H1 (cell line): Measurements from ENCODE around the gene RAB36. TPM values are rescaled to one million over a fixed set of nuclear protein-coding genes. Genes with fewer than 3 reads are reported as not detected.

Experiments
- CTCF ChIA-PET: fragments of 300-600 bp; sonication (Branson Sonifier 250); formaldehyde crosslinking; loops from one replicate; lab custom pipeline; 2021; ENCODE audit not compliant: partially characterized antibody; lab: Charles Lee
- POLR2A ChIA-PET: fragments of 300-600 bp; sonication (Branson Sonifier 250); formaldehyde crosslinking; loops from one replicate; lab custom pipeline; 2021; ENCODE audit warnings: inconsistent platforms; ENCODE audit not compliant: partially characterized antibody; lab: Charles Lee
- DNase-seq, 2 experiments: peaks; one replicate each; pipeline versions ENCODE4 v3.0.0 to v3.0.0-alpha.2; 2010 to 2022; ENCODE audit warnings: low spot score in 2 of 2, low read depth in 1 of 2, mixed read lengths in 1 of 2
- FAIRE-seq: peaks from 2 replicates; lab custom pipeline; 2011; peaks lifted over from hg19 to GRCh38; lab: Jason Lieb, UNC
- H2AFZ ChIP-seq: 2 replicates; pipeline ENCODE4 v1.8.1; 2012; ENCODE audit warnings: low read length, inconsistent platforms
- H2AK5ac ChIP-seq: 2 replicates; pipeline ENCODE4 v1.6.1; 2013; ENCODE audit warnings: low read depth, low read length
- H2BK120ac ChIP-seq: replicated peaks from 2 replicates; pipeline ENCODE3; 2013; ENCODE audit warnings: low read depth, low read length, inconsistent platforms
- H2BK12ac ChIP-seq: 2 replicates; pipeline ENCODE4 v1.6.1; 2013; ENCODE audit warnings: low read depth, low read length
- H2BK15ac ChIP-seq: 2 replicates; pipeline ENCODE4 v1.6.1; 2013; ENCODE audit warnings: low read length
- H2BK20ac ChIP-seq: 2 replicates; pipeline ENCODE4 v1.6.1; 2013; ENCODE audit warnings: low read length
- H2BK5ac ChIP-seq: 2 replicates; pipeline ENCODE4 v1.6.1; 2013; ENCODE audit warnings: low read depth, low read length
- H3K14ac ChIP-seq: 2 replicates; pipeline ENCODE4 v1.6.1; 2013; ENCODE audit warnings: inconsistent platforms; ENCODE audit not compliant: insufficient read length
- H3K18ac ChIP-seq: 2 replicates; pipeline ENCODE4 v1.6.1; 2013; ENCODE audit warnings: low read length; ENCODE audit errors: extremely low read depth
- H3K23ac ChIP-seq: 2 replicates; pipeline ENCODE4 v1.6.1; 2013; ENCODE audit warnings: inconsistent platforms; ENCODE audit not compliant: insufficient read length
- H3K23me2 ChIP-seq: 2 replicates; pipeline ENCODE4 v1.6.1; 2013; ENCODE audit warnings: low read depth, low read length
- H3K27ac ChIP-seq: 2 replicates; pipeline ENCODE4 v1.6.1; 2011; ENCODE audit warnings: low read depth, low read length, inconsistent platforms
- H3K27me3 ChIP-seq, 4 experiments: replicated peaks in 1 of 4; 1 replicate in 1 of 4; 2 replicates in 3 of 4; pipeline versions ENCODE4 v1.6.1 to v1.8.1; 2011 to 2013; ENCODE audit warnings: low read length in 3 of 4, mild to moderate bottlenecking in 3 of 4, inconsistent platforms in 2 of 4, mixed read lengths in 2 of 4, moderate library complexity in 1 of 4; ENCODE audit not compliant: control insufficient read depth in 3 of 4, insufficient read depth in 3 of 4; ENCODE audit errors: extremely low read depth in 1 of 4
- H3K36me3 ChIP-seq, 4 experiments: 2 replicates each; pipeline versions ENCODE4 v1.6.1 to v1.8.1; 2011 to 2013; ENCODE audit warnings: mild to moderate bottlenecking in 4 of 4, low read length in 3 of 4, moderate library complexity in 2 of 4, control low read depth in 1 of 4, inconsistent platforms in 1 of 4; ENCODE audit not compliant: insufficient read depth in 4 of 4, control insufficient read depth in 2 of 4
- H3K4ac ChIP-seq: replicated peaks from 2 replicates; pipeline ENCODE3; 2013; ENCODE audit warnings: low read length, low read depth, mixed read lengths, inconsistent platforms; ENCODE audit not compliant: insufficient read length
- H3K4me1 ChIP-seq, 4 experiments: replicated peaks in 1 of 4; 1 replicate in 1 of 4; 2 replicates in 3 of 4; pipeline versions ENCODE4 v1.6.1 to v1.8.1; 2011 to 2013; ENCODE audit warnings: low read length in 3 of 4, inconsistent platforms in 2 of 4, mixed read lengths in 1 of 4; ENCODE audit not compliant: insufficient read depth in 4 of 4, control insufficient read depth in 3 of 4
- H3K4me2 ChIP-seq, 2 experiments: 2 replicates each; pipeline versions ENCODE4 v1.6.1 to v1.8.1; 2011 to 2013; ENCODE audit warnings: low read depth in 2 of 2, low read length in 2 of 2, control low read depth in 1 of 2, inconsistent platforms in 1 of 2, mild to moderate bottlenecking in 1 of 2; ENCODE audit not compliant: insufficient read depth in 1 of 2
- H3K4me3 ChIP-seq, 4 experiments: fragments of 200-600, 300-600 bp in 1 of 4; sonication (generic), shearing (Covaris generic), sonication (Bioruptor Twin) in 1 of 4; 2 replicates each; pipeline versions ENCODE4 v1.5.1 to v1.8.1; 2011 to 2016; ENCODE audit warnings: low read length in 4 of 4, low read depth in 3 of 4, control low read depth in 2 of 4, inconsistent platforms in 2 of 4, mild to moderate bottlenecking in 2 of 4, mixed read lengths in 1 of 4, moderate library complexity in 1 of 4; ENCODE audit not compliant: insufficient read depth in 2 of 4; ENCODE audit errors: extremely low read depth in 1 of 4
- H3K56ac ChIP-seq: replicated peaks from 2 replicates; pipeline ENCODE3; 2013; ENCODE audit warnings: low read depth, mild to moderate bottlenecking, mixed read lengths, low read length, inconsistent platforms; ENCODE audit not compliant: insufficient read length
- H3K79me1 ChIP-seq: 2 replicates; pipeline ENCODE4 v1.6.1; 2013; ENCODE audit warnings: low read depth, low read length, control low read depth
- H3K79me2 ChIP-seq, 2 experiments: 2 replicates each; pipeline versions ENCODE4 v1.6.1 to v1.8.1; 2012 to 2013; ENCODE audit warnings: low read length in 2 of 2, mild to moderate bottlenecking in 2 of 2, inconsistent platforms in 1 of 2; ENCODE audit not compliant: insufficient read depth in 2 of 2, control insufficient read depth in 1 of 2
- H3K9ac ChIP-seq, 4 experiments: replicated peaks in 1 of 4; 1 replicate in 1 of 4; 2 replicates in 3 of 4; pipeline versions ENCODE4 v1.6.1 to v1.8.1; 2011 to 2013; ENCODE audit warnings: low read depth in 3 of 4, low read length in 3 of 4, control low read depth in 2 of 4, mild to moderate bottlenecking in 2 of 4, moderate library complexity in 2 of 4, inconsistent platforms in 1 of 4; ENCODE audit errors: extremely low read depth in 1 of 4
- H3K9me3 ChIP-seq, 2 experiments: 2 replicates each; pipeline versions ENCODE4 v1.6.1 to v1.8.1; 2012 to 2013; ENCODE audit warnings: mild to moderate bottlenecking in 2 of 2, moderate library complexity in 2 of 2, control low read depth in 1 of 2, inconsistent platforms in 1 of 2, low read depth in 1 of 2, low read length in 1 of 2, mixed read lengths in 1 of 2; ENCODE audit not compliant: insufficient read depth in 2 of 2
- H4K20me1 ChIP-seq, 2 experiments: replicated peaks in 1 of 2; 2 replicates each; pipeline versions ENCODE3 to v1.8.1; 2011 to 2013; ENCODE audit warnings: inconsistent platforms in 2 of 2, low read length in 2 of 2, mild to moderate bottlenecking in 1 of 2; ENCODE audit not compliant: insufficient read depth in 2 of 2, control insufficient read depth in 1 of 2
- H4K5ac ChIP-seq: 2 replicates; pipeline ENCODE4 v1.6.1; 2013; ENCODE audit warnings: low read length, low read depth, mixed read lengths, inconsistent platforms; ENCODE audit not compliant: insufficient read length
- H4K8ac ChIP-seq: 2 replicates; pipeline ENCODE4 v1.8.0; 2013; ENCODE audit warnings: mild to moderate bottlenecking, moderate library complexity, low read length, inconsistent platforms; ENCODE audit not compliant: insufficient read depth; ENCODE audit errors: extremely low read depth
- H4K91ac ChIP-seq: replicated peaks from 2 replicates; pipeline ENCODE3; 2013; ENCODE audit warnings: low read length, mixed read lengths, inconsistent platforms; ENCODE audit not compliant: insufficient read length
- CREB1 ChIP-seq: IDR thresholded peaks from 2 replicates; pipeline ENCODE4 v1.6.1; 2012; ENCODE audit warnings: inconsistent platforms
- FOSL1 ChIP-seq: IDR thresholded peaks from 2 replicates; pipeline ENCODE4 v1.6.1; 2011; ENCODE audit warnings: mild to moderate bottlenecking, low read depth, low read length, moderate library complexity; ENCODE audit not compliant: insufficient read depth
- HDAC6 ChIP-seq: IDR thresholded peaks from one replicate; pipeline ENCODE4 v1.7.1; 2012; ENCODE audit warnings: low read depth, mild to moderate bottlenecking, inconsistent platforms, low read length, moderate library complexity
- NRF1 ChIP-seq: IDR thresholded peaks from 2 replicates; pipeline ENCODE4 v1.6.1; 2011; ENCODE audit warnings: mild to moderate bottlenecking, low read depth, low read length, improper control_type of control experiment
- WGBS, 2 experiments: shearing (Covaris generic) in 1 of 2; methylation state at CpG; one replicate each; pipeline versions ENCODE4 v1.1.6 to v1.1.7; 2013 to 2015; ENCODE audit warnings: low lambda C conversion rate in 2 of 2, mixed read lengths in 2 of 2, inconsistent platforms in 1 of 2, low coverage in 1 of 2, missing lambda C conversion rate in 1 of 2; ENCODE audit not compliant: insufficient replicate concordance in 2 of 2, insufficient coverage in 1 of 2, insufficient read length in 1 of 2; ENCODE audit errors: extremely low coverage in 1 of 2, missing lambda C conversion rate in 1 of 2; 5-methylcytosine and 5-hydroxymethylcytosine counted together
- polyA plus RNA-seq, 7 experiments: library from polyadenylated mRNA; depleted of rRNA in 3 of 7; stranded (reverse) in 5 of 7; unstranded in 2 of 7; fragments of >200 nt in 5 of 7; fragments of 200-250 nt in 2 of 7; gene quantifications; 1 replicate in 5 of 7; 2 replicates in 1 of 7; 4 replicates in 1 of 7; pipeline versions ENCODE4 v1.2.1 to v1.2.3, GENCODE V29; 2011 to 2013; ENCODE audit warnings: missing spikeins in 2 of 7, mixed read lengths in 2 of 7
- total RNA-seq: library from RNA; stranded (reverse); fragmentation: NEBNext Ultra II Directional; extraction: Animal tissue kit (Norgen Biotek cat#: 25700); gene quantifications from 2 replicates; pipeline ENCODE4 v1.2.1, GENCODE V29; 2021

The RAB36 gene
- total and polyA plus RNA-seq, 2 of the 8 experiments (the other 6 are each of a cell fraction or from before 2014, with no cell fraction given) = 1.0 to 1.5 TPM

DNA sequence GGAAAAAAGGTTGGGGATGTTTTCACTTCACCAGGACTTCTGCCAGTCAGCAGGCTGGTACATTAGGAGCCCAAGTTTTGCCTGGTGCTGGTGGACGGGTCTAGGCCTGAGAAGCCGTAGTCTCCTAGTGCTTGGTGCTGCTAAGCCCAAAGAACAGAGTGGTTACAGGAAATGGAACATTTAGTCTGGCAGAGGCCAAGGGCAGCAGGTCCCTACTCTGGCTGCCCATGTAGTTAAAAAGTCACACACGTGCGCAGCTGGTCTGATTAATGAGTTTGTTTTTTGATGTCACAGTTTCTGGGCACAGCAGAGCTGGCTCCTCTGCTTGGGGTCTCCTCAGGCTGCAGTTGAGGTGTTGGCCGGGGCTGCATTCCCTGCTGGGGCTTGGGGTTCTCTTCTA lies 55.6 kb downstream of the RAB36 start:
- Histone ChIP-seq H2AFZ (no peak overlapping the region), H4K20me1 (peaks cover 29 to 49% of the 10 kb centered on the region in 2 experiments), H2BK15ac (0 out of 2 replicates have a peak overlapping the region, but pooled peaks have one; percentile 88), H3K27ac (no peak overlapping the region), H3K4me1 (peaks cover 0 to 27% (median 5%) of the 10 kb centered on the region in 4 experiments; a peak in 4 of 7 replicates), H2BK12ac (peak overlapping the region; percentile 39; the same call in 1 of the 2 replicates), H3K18ac (no peak overlapping the region; the same call in none of the 2 replicates), H3K9ac (no peak overlapping the region), H3K23ac (no peak overlapping the region), H3K4me3 (no peak overlapping the region), H4K8ac (no peak overlapping the region), H3K4me2 (no peak overlapping the region), H3K23me2 (no peaks in the 10 kb centered on the region), H2BK120ac (no peak overlapping the region), H3K27me3 (no peaks in the 10 kb centered on the region)
- POLR2A ChIA-PET = interaction anchor here (1.4 kb wide), 1 partner anchor 13 kb away, joined by 3 read pairs; no protein-coding TSS in a partner anchor
- whole genome bisulfite sequencing, 2 experiments = 94% methylated on average over 5 of the region's 5 CpGs; no CpG with 5 or more reads in 1 of the 2 experiments
- no peak for TF ChIP-seq HDAC6
- TF ChIP-seq NRF1 = no peak
- no peak for TF ChIP-seq FOSL1
- TF ChIP-seq CREB1 = no peak
- TF ChIP-seq, all 59 proteins: peak for 0
- no peak overlapping the region for H4K5ac ChIP-seq
- H3K4ac ChIP-seq = no peak overlapping the region
- H3K79me2 ChIP-seq = peaks cover 21 to 98% of the 10 kb centered on the region in 2 experiments
- no peak overlapping the region for H2BK20ac ChIP-seq
- H2BK5ac ChIP-seq = no peak overlapping the region
- CTCF ChIA-PET = interaction anchor here (1.7 kb wide), 2 partner anchors 24 to 69 kb away, joined by 4 to 6 read pairs; no protein-coding TSS in a partner anchor
- no peak for FAIRE-seq
- H4K91ac ChIP-seq = no peak overlapping the region
- H3K14ac ChIP-seq = no peak overlapping the region
- DNase-seq = no peak
- peak overlapping the region; percentile 53; the same call in 1 of the 2 replicates for H2AK5ac ChIP-seq
- no peaks in the 10 kb centered on the region for H3K9me3 ChIP-seq
- H3K79me1 ChIP-seq = peaks cover 44% of the 10 kb centered on the region
- no peak overlapping the region for H3K56ac ChIP-seq
- H3K36me3 ChIP-seq = 0 out of 8 replicates have a peak, but pooled peaks cover 0 to 6% (median 0%) of the 10 kb centered on the region in 4 experiments
